GOT3 (cell line): ENCODE results near the gene ALDH1A1.

Source experiments
- DNase-seq: peaks from one replicate; lab custom pipeline; 2025; ENCODE audit warnings: mixed read lengths; lab: John Stamatoyannopoulos, UW

Gene ALDH1A1

GRCh38 chr9:72952914-72953313, at the start of gene ALDH1A1:
TSS of gene ALDH1A1 (minus strand) at chr9:72953053. CDS start at chr9:72953000, 53 bp downstream.
- DNase-seq, result no peak

- DNase-seq, result no peak
Observed at GRCh38 chr9:73001860-73002259, 49.0 kb upstream of the ALDH1A1 start.

- no peak for DNase-seq
Observed at GRCh38 chr9:72998363-72998762, 45.5 kb upstream of the ALDH1A1 start.

GRCh38 chr9:72997387-72997995, 44.6 kb upstream of the ALDH1A1 start:
- DNase-seq, result no peak

DNA sequence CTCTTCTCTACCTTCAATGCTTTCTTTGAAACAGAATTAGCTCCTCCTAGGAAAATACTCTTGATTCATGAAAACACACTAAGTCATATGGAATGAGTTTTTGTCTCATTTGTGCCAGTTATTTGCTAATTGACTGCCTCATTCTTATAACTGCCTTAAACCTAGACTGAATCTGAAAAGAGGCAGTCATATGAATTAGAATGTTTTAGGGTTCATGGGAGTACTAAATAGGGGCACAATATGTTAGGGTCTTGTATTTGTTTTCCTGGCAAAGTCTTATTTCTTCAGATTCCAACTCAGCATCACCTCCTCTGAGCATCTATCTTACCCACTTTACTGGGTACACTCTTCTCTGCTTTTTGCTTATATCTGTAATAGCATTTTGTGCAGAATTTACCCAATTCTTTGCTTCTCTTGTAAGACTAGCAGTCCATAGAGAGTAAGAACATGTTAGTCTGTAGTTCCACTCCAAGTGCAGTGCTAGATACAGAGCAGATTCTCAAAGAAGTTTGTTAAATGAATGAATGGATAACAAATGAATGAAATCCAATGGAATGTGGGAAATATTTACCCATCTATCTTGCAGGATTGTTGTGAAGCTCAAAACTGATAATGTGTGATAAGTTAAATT, 43.9 kb upstream of the ALDH1A1 start:
- DNase-seq, result no peak

DNA sequence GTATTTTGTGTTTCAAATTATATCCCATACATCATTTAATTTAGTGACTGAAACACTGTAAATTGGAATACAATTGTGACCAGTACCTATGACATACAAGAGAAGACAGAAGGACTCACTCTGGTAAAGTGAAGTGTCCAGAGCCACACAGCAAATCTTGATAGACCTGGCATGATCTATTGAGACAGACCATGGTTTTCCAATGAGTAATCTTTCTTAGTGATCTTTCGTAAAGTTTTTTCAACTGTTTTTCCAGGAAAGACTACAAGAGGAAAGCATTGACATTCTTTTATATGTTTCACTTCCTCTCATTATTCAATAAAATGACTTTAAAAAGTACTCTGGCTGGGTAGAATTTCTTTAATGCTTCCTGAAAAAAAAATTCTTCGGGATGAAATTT, 43.3 kb upstream of the ALDH1A1 start:
- no peak for DNase-seq

GRCh38 chr9:72995131-72996024, 42.5 kb upstream of the ALDH1A1 start:
- DNase-seq, result no peak

- DNase-seq, result no peak
Observed at GRCh38 chr9:72991772-72992171, 38.9 kb upstream of the ALDH1A1 start.

DNA sequence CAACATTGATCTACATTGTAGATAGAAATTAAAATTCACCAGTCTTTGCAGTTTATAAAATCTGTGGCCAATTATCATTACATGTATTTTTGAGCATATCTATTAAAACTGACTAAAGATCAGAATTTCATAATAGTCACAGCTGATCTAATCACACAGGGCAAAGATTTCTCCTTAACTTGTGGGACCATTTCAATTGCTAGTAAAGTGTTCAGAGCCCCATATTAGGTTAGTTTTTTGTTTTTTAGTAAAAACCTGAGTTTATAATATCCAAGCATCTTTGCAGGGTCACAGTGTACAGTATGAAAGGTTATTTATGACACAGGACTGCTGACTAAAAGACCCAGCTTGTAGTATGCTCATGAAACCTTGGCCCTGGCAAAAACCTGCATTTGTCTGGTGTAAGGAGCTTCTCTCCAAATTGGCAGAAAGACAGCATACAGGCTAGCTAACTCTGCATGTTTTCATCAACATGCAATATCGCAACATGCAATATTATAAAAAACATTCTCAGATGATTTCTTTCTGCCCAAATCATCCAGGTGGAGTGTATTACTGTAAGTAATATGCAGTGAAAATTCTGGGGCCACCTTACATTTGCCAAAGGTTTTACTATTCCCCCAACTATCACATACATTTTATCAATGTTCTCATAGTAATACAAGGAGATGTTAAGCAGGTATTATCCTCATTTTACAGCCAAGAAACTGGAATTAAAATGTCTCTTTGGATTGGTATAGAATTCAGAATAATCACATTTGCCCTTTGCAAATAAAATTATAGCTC, 37.7 kb upstream of the ALDH1A1 start:
- DNase-seq, result no peak

DNA sequence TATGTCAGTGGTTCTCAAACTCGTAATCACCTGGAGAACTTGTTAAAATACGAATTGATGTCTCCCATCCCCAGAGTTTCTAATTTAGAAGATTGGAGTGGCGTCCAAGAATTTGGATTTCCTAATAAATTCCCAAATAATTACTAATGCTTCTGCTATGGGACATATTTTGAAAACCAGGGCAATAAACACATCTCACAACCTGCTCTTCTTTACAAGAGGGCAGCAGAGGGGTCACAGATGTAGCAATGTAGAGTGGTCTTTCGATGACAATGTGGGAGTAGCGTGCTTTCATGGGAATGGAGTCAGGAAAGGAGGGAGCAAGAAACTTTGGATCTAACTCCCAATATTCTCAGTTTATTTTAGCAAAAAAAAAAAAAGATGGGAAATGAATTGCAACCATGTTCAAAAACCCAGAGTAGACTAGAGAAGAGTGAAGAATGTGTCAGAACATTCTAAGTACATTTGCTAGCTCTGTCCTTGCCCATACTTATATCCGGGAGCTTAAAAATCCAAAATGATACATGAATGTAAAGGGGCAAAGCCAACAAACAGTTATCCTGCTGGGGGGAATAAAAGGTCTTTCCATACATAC, 33.8 kb upstream of the ALDH1A1 start:
- no peak for DNase-seq

DNA sequence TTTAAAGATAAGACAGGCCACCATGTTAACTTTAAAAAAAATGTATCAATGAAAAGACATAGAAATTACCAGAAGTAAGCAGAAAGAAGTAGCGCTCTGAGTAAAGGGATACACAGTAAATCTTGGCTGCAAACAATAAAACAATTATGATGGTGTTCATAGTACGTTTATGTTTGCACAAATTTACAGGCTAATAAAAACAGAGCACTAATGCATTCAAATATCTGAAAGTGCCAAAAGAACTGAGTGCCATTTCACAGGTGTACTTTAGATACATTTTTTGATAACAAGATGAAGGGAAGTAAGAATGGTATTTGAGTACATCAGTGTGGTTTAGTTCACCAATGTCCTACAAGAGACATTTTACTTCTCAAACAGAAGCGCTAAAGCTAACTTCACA, 32.9 kb upstream of the ALDH1A1 start:
- DNase-seq, result no peak

DNA sequence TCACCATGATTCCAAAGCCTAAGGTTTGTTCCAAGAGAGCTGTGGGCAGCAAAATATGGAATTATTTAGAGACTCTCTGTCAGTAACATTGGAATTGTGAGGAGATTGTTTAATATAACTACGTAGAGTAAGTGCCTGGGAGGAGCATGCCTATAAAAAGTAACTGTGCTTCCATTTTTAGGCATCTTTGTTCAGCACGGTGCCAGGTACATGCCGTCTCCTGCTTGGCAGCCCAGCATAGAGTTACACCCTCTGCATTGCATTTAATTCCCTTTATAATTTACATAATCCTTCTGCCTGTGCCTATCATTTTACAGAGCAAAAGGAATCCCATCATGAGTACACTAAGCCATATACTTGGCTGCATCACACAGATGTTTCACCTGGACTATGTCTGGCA, 32.1 kb upstream of the ALDH1A1 start:
- DNase-seq, result no peak

GRCh38 chr9:72984226-72984947, 31.5 kb upstream of the ALDH1A1 start:
- no peak for DNase-seq

DNA sequence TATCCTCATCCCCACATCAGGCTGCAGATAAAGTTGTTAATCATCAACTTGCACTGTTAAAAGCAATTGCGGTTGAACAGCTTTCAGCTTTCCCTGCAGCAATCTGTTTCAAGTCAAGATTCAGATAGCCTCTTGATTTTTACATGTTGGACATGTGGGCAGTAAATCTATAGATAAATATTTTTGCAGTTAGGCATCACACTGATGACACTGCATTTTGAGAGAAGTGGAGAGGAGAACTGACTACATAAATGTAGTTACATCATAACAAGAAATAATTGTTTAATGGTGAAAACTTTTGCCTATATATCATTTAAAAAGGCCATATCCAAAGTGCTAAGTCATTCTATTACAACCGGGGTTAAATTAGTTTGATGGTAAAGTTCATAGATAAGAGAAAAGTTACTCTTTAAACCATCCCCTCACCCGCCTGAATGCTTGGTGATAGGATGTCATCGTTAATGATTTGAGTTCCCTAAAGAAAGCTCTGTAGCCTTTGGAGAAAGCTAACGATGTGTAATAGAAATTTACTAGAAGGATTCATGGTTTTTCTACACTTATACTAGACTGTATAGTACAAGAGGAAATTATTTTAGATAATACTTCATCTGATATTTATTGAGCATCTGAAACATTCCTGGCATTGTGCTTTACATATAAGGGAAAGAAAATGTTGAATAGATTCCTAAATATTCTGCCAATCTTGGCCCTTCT, 30.8 kb upstream of the ALDH1A1 start:
- no peak for DNase-seq

GRCh38 chr9:72983056-72983455, 30.2 kb upstream of the ALDH1A1 start:
- no peak for DNase-seq

DNA sequence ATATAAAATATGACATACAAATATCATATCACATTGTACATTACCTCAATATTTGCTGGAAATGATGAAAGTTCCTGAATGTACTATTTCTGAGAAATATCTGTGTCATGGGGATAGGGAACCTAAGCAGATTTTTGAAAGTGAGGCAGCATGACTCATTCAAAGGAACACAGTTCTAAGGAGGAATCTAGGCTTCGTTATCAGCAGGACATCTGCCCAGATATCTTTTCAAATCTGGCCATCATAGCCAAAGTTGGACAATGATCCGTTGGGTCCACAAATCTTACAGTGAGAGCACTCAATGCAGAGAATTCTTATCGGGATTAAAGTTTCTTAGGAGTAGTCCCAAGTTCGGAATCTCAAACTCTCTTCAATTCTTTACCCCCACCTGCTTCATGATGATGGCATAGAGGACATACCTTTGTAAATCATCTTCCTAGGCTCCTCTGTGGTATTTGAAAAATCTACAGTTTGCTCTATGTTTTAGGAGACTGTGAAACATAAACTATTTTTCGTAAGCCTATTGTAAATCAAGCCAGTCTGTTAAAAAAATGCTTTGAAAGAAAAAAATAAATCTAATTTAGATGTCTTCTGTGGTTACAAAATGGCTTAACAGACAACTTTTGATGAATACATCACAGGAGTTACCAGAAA, 29.4 kb upstream of the ALDH1A1 start:
- DNase-seq, result no peak

DNA sequence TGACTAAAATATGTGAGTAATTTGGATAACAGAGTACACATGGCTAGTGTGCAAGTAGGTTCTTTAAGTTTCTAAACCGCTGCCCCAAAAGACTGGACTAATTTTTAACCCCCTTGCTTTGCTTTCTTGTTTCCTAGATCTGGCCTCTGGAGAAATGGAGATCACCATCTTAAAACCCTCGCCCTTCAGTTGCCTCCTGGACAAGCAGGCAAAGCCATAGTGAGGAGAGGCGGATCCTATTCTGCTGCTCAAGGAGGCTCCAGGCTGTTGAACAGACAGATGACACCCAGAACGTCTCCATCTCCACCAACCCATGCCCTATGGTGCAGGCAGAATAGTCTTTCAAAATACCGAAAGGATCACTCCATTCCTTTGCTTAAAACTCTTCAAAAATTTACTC, 28.6 kb upstream of the ALDH1A1 start:
- DNase-seq, result no peak

GRCh38 chr9:72980600-72981265, 27.9 kb upstream of the ALDH1A1 start:
- no peak for DNase-seq

GRCh38 chr9:72980183-72980582, 27.3 kb upstream of the ALDH1A1 start:
- DNase-seq, result no peak
